Gastroesophageal sphincter (tissue), 4 donors: ENCODE measurements around the gene ZSWIM7. TPM values are rescaled to one million over a fixed set of nuclear protein-coding genes. Genes with fewer than 3 reads are reported as not detected.

Experiments used
- ATAC-seq: fragments of 150-250 bp; one replicate; pipeline ENCODE4 v1.9.1; 2016; ENCODE audit warnings: mild to moderate bottlenecking, moderate library complexity
- H3K27ac ChIP-seq, 4 donors: fragments of 200-600 bp; sonication (generic) in 3 of 4; 1 replicate in 3 of 4; 2 replicates in 1 of 4; pipeline ENCODE4 v1.5.1; 2016 to 2019
- H3K27me3 ChIP-seq: fragments of 200-600 bp; sonication (generic); one replicate; pipeline ENCODE4 v1.5.1; 2019
- H3K36me3 ChIP-seq, 2 donors: fragments of 200-600 bp; sonication (generic); one replicate each; pipeline ENCODE4 v1.5.1; 2019; ENCODE audit warnings: control low read depth in 1 of 2
- H3K4me1 ChIP-seq, 3 donors: fragments of 200-600 bp; sonication (generic); 1 replicate in 2 of 3; 2 replicates in 1 of 3; pipeline ENCODE4 v1.5.1; 2016 to 2019; ENCODE audit warnings: control low read depth in 2 of 3
- H3K4me3 ChIP-seq, 2 donors: fragments of 200-600 bp; sonication (generic); one replicate each; pipeline ENCODE4 v1.5.1; 2019; ENCODE audit warnings: mild to moderate bottlenecking in 1 of 2, moderate library complexity in 1 of 2
- H3K9me3 ChIP-seq, 3 donors: fragments of 200-600 bp; sonication (generic); one replicate each; pipeline ENCODE4 v1.5.1; 2017 to 2019; ENCODE audit warnings: control low read depth in 2 of 3
- EP300 ChIP-seq: sonication (generic); formaldehyde crosslinking; IDR thresholded peaks from one replicate; pipeline ENCODE4 v1.6.1; 2017; ENCODE audit warnings: antibody characterized with exemption, mild to moderate bottlenecking
- POLR2A ChIP-seq, 2 donors: fragments of 450-650 bp; IDR thresholded peaks; one replicate each; pipeline ENCODE4 v1.6.1; 2017; ENCODE audit warnings: antibody characterized with exemption in 2 of 2, mild to moderate bottlenecking in 2 of 2, moderate library complexity in 1 of 2
- POLR2AphosphoS5 ChIP-seq: sonication (generic); formaldehyde crosslinking; IDR thresholded peaks from one replicate; pipeline ENCODE4 v1.6.1; 2017; ENCODE audit warnings: antibody characterized with exemption
- whole genome bisulfite sequencing, 2 donors: methylation state at CpG; one replicate each; pipeline ENCODE4 v1.1.5; 2018; ENCODE audit warnings: low coverage in 1 of 2; 5-methylcytosine and 5-hydroxymethylcytosine counted together
- total RNA-seq, 4 donors: library from RNA; depleted of rRNA; stranded (reverse); fragments of >200 nt; gene quantifications; one replicate each; pipeline ENCODE4 v1.1.0, GENCODE V29; 2016
- TF ChIP-seq, protein P1 (sequence below), 4 experiments: fragments of 200-600 bp in 2 of 4; fragments of 450-650 bp in 2 of 4; sonication (generic) in 1 of 4; IDR thresholded peaks; one replicate each; pipeline ENCODE4 v1.5.1; 2017 to 2019; ENCODE audit warnings: antibody characterized with exemption in 4 of 4, mild to moderate bottlenecking in 2 of 4, moderate library complexity in 2 of 4

The ZSWIM7 gene
- total RNA-seq, 4 donors from 2014 or later, result 12.1 to 32.4 (median 13.6) TPM

DNA sequence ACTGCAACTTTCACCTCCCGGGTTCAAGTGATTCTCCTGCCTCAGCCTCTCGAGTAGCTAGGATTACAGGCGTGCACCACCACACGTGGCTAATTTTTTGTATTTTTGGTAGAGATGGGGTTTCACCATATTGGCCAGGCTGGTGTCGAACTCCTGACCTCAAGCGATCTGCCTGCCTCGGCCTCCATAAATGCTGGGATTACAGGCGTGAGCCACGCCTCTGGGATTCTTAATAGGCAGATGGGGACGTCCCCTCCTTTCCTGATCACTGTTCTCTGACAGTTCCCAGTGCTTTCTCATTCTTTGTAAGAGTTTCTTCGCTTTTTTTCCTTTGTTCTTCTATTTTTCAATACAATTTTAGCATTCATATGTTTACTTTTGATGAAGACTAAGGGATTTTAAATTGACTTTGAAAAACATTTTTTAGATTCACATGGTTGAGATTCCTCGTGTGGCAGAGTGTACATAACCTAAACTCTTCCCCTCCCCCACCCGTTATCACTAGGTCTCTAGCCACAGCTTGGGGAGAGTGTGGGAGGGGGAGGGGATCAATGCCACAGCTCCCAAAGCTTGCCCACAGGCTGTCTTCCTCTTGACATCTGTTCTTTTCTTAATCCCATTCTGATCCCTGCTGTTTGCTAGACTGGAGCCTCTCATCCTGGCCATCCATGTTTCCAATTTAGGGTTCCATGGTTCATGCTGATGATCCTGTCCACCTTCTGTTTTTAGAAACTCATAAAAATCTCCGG, 43.5 kb downstream of the ZSWIM7 start:
- H3K9me3 ChIP-seq, result no peaks in the 10 kb centered on the region
- peaks cover 0 to 8% (median 0%) of the 10 kb centered on the region in 3 donors for H3K4me1 ChIP-seq
- no peaks in the 10 kb centered on the region for H3K27me3 ChIP-seq
- TF ChIP-seq EP300, result no peak
- no peak for TF ChIP-seq POLR2A (IDR thresholded peaks at IDR 0.05)
- TF ChIP-seq, protein P1, sequence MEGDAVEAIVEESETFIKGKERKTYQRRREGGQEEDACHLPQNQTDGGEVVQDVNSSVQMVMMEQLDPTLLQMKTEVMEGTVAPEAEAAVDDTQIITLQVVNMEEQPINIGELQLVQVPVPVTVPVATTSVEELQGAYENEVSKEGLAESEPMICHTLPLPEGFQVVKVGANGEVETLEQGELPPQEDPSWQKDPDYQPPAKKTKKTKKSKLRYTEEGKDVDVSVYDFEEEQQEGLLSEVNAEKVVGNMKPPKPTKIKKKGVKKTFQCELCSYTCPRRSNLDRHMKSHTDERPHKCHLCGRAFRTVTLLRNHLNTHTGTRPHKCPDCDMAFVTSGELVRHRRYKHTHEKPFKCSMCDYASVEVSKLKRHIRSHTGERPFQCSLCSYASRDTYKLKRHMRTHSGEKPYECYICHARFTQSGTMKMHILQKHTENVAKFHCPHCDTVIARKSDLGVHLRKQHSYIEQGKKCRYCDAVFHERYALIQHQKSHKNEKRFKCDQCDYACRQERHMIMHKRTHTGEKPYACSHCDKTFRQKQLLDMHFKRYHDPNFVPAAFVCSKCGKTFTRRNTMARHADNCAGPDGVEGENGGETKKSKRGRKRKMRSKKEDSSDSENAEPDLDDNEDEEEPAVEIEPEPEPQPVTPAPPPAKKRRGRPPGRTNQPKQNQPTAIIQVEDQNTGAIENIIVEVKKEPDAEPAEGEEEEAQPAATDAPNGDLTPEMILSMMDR (IDR thresholded peaks at IDR 0.05), result no peak
- TF ChIP-seq POLR2AphosphoS5, result no peak
- no peak overlapping the region for H3K4me3 ChIP-seq
- ATAC-seq, result no peak
- 75 to 79% methylated on average over 7 to 14 of the region's 14 CpGs for WGBS, 2 donors
- no peaks in the 10 kb centered on the region for H3K36me3 ChIP-seq
- H3K27ac ChIP-seq, result no peak overlapping the region

DNA sequence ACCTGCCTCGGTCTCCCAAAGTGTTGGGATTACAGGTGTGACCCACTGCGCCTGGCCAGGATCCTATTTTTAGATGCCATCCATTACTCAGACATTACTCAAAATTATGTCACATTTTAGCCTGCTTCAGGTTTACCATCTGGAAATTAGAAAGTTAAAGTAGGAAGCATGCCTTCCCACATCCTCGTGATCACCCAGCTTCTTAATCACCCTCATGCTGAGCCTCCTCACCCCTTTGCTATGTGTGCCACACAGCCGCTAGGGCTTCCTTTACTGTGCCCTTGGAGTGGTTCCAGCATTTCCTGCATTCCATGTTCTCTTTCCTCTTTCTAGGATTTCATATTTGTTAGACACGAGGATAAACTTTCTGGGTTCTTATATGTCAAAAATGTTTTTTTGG, 45.3 kb downstream of the ZSWIM7 start:
- Histone ChIP-seq H3K4me1 (peaks cover 0 to 8% (median 0%) of the 10 kb centered on the region in 3 donors), H3K4me3 (no peak overlapping the region), H3K27ac (no peak overlapping the region), H3K9me3 (no peaks in the 10 kb centered on the region), H3K36me3 (no peaks in the 10 kb centered on the region), H3K27me3 (no peaks in the 10 kb centered on the region)
- TF ChIP-seq, protein P1 (IDR thresholded peaks at IDR 0.05), result no peak
- no peak for TF ChIP-seq POLR2AphosphoS5
- no peak for TF ChIP-seq EP300
- no peak for TF ChIP-seq POLR2A (IDR thresholded peaks at IDR 0.05)
- 49 to 79% methylated on average over 3 to 5 of the region's 5 CpGs for WGBS, 2 donors
- ATAC-seq, result no peak

DNA sequence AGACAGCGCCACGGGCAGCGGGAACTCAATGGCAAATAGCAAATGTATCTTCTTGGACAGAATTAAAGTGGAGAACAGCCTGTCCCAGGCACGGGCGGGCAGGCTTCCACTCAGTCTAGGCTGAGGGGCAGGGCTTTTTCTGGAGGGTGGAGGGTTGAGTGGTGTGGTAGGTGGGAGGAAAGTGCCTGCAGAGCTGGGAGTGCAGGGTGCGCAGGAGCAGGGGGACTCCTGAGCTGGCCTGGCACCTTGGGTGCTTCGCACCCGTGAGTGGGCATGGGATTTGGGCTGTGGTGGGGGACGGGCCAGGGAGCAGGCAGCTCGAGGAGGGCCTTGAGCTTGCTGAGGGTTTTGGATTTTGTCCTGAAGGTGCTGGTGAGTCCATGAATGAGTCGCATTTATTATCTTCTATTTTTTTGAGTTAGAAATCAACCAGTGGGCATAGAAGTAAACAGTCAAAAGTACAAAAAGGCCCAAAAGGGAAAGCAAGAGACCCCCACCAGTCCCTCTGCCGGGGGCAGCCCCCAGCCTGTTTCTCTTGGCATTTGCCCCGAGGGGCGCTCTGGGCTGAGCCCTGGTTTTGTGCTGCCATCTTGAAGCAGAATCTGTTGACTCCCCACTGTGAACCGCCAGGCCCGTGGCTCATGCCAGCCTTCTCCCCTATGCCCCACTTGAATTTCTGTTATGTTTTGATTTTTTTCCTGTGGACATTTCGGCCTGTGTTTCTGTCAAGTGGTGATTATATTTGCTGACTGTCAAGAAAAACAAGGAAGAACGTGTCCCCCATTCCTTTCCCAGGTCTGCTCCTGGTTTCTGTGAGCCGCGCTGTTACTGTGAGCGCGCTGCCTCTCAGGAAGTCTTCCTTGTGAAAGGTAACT, 46.4 kb downstream of the ZSWIM7 start:
- TF ChIP-seq POLR2AphosphoS5 (no peak), EP300 (no peak), POLR2A (IDR thresholded peaks at IDR 0.05) (no peak)
- TF ChIP-seq, protein P1 (IDR thresholded peaks at IDR 0.05), result no peak
- no peaks in the 10 kb centered on the region for H3K36me3 ChIP-seq
- H3K4me1 ChIP-seq, result no peaks in the 10 kb centered on the region
- H3K27ac ChIP-seq, result no peak overlapping the region
- ATAC-seq, result no peak
- 85 to 86% methylated on average over 11 to 14 of the region's 22 CpGs for WGBS, 2 donors
- H3K4me3 ChIP-seq, result no peak overlapping the region
- peaks cover 7% of the 10 kb centered on the region for H3K27me3 ChIP-seq
- no peaks in the 10 kb centered on the region for H3K9me3 ChIP-seq

DNA sequence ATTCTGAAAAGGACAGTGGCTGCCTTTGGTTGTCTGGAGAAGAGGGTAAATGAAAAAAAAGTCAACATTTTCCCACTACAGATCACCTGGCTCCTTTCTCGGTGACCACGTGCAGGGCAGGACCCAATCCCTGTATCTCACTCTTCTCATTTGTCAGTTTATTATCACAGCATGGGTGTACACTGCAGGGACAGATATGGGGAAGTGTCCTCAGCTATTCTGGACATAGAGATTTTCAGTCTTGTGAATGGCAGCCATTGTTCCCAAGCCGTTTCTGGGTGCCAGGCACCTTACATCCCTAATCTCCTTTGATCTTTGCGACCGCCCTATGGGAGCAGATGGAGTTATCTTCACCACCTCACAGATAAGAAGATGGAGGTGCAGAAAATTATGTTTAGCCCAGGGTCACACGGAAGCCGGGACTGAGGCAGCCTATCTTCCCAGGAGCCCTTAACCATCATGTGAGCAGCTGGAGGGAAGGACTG, 47.4 kb downstream of the ZSWIM7 start:
- Histone ChIP-seq H3K27me3 (peaks cover 17% of the 10 kb centered on the region), H3K9me3 (no peaks in the 10 kb centered on the region), H3K4me3 (no peak overlapping the region), H3K27ac (no peak overlapping the region), H3K36me3 (no peaks in the 10 kb centered on the region), H3K4me1 (no peaks in the 10 kb centered on the region)
- 74 to 80% methylated on average over 1 to 3 of the region's 7 CpGs for WGBS, 2 donors
- ATAC-seq, result no peak
- TF ChIP-seq POLR2AphosphoS5 (no peak), POLR2A (IDR thresholded peaks at IDR 0.05) (no peak), EP300 (no peak)
- TF ChIP-seq, protein P1 (IDR thresholded peaks at IDR 0.05), result no peak
